ENCODE data around the gene TRAPPC12.
"Not testable (repeated sequence)": the region's sequence is repeated elsewhere in the genome, so short reads cannot be mapped to it uniquely, and the experiment has no call there.

The TRAPPC12 gene

DNA sequence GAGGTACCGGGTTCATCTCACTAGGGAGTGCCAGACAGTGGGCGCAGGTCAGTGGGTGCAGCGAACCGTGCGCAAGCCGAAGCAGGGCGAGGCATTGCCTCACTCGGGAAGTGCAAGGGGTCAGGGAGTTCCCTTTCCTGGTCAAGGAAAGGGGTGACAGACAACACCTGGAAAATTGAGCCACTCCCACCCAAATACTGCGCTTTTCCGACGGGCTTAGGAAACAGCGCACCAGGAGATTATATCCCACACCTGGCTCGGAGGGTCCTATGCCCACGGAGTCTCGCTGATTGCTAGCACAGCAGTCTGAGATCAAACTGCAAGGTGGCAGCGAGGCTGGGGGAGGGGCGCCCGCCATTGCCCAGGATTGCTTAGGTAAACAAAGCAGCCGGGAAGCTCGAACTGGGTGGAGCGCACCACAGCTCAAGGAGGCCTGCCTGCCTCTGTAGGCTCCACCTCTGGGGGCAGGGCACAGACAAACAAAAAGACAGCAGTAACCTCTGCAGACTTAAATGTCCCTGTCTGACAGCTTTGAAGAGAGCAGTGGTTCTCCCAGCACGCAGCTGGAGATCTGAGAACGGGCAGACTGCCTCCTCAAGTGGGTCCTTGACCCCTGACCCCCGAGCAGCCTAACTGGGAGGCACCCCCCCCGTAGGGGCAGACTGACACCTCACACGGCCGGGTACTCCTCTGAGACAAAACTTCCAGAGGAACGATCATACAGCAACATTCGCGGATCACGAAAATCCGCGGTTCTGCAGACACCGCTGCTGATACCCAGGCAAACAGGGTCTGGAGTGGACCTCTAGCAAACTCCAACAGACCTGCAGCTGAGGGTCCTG lies 9.9 kb upstream of the TRAPPC12 start:
- not testable (repeated sequence) for DNase-seq (ENCODE audit: low read depth, low spot score)

DNA sequence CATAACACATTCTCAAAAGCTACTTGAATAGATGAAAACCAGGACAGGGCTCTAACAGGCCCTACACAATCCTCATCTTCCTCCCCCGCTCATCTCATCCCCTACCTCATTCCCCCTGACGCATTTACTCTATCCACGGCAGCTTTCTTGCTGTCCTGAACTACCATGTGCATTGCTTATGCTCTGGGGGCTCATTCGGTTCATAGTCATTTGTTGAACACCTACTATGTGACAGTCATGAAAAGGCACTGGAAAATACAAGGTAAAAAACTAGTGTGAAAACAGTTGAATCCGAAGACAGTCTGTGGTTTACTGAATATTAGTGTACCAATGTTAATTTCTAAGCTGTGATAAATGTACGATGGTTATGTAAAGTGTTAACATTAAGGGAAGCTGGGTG lies 2.7 kb upstream of the TRAPPC12 start:
- no peak for DNase-seq (ENCODE audit: low read depth, low spot score)

DNA sequence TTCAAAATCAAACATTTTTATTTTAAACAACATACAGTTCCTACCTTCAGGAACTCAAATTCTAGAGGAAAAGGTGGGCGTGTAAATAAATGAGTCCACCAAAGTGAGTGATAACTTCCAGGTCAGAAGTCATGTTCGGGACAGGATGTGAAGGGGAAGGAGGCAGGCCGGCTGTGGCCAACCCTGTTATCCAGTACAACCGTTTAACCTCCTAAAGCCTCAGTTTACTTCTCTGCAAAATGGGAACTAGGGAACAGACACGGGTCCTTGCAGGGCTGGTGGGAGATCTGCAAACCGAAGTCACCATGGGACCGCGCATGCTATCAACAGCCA lies 2.2 kb upstream of the TRAPPC12 start:
- DNase-seq (ENCODE audit: low read depth, low spot score), result no peak

DNA sequence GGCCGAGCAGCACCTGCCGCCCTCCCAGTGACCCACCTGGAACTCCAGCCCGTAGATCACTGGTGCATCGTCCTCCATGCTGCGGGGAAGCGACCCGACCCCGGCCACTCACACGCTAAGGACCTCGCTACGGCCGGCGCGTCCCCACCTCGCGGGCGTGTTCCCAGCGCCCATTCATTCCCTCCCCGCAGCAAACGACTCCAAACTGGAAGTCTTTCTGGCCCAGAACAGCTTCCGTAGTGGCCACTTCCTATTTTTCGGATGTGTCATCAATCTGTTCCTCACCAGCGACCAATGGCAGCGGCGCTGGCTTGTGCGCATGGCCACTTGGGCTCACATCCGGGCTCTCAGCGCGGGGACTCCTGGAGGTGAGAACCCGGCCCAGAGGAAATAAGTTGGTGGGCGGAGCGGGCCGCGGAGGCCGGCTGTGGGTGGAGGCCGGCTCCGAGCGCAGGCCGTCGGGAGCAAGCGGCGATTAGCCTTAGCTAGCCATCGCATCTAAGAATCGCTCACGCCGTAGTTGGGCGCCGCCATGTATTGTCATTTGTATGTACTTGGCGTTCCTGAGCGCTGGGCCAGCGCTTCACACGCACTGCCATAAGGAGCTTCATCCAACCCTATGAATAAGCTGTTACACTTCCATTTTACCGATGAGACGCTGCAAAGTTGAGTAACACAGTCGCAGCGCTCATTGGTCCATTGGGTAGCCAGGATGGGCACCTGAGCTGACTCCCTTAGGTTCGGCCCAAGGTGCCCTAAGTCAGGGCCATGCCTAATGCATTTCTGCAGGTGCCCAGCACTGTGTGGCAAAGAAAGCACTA lies 1.7 kb upstream of the TRAPPC12 start, which contains the start of gene EIPR1:
Gene EIPR1 (minus strand): TSS at position 207 of the 821 bp plus-strand sequence. CDS start 129 bp downstream, at position 78.
- DNase-seq (ENCODE audit: low read depth, low spot score), result peak; percentile 95

DNA sequence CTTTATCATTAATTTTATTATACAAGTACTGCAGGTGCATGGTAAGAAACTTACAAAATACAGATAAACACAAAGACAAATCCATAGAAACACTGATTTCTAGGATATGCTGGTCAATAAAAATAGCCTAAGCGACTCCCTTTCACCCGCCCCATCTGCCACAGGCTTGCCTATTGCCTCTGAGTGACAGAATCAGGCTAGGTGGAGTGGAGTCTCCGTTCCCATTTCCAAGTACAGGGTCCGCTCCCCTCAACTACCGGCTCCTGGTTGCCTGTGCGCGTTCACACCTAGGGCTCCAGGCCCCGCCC lies 201 bp upstream of the TRAPPC12 start:
- no peak for DNase-seq (ENCODE audit: low read depth, low spot score)

DNA sequence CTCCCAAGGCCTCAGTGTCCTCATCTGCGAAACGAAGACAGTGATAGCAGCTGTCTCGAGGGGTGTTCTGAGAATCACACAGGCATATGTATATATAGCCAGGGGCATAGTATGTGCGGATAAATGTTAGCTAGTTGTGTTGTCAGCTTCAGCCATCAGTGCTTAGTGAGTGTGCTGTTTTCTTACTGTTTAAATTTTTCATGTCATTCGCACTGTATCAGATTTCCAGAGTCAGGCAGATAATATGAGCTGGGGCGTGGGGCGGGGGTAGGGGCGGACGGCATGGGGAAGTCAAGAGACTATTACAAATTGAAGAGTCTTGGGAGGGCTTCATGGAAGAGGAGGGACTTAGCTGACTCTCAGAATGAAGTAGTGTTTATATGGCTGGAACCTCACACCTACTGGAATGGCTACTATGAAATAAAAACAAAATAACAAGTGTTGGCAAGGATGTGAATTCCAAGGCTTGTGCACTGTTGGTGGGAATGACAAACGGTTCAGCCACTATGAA lies 7.0 kb downstream of the TRAPPC12 start:
- no peak for DNase-seq (ENCODE audit: low read depth, low spot score)

DNA sequence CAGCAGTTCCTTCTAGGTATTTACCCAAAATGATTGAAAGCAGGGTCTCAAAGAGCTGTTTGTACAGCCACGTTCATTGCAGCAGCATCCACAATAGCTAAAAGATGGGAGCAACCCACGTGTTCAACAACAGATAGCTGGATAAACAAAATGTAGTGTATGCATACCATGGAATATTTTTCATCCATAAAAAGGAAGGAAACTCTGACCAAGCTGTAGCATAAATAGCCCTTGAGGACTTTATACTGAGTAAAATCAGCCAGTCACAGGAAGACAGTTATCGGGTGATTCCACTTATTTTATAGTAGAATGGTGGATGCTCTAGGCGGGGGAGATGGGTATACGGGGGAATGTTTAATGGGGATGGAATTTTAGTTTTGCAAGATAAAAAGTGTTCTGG lies 7.5 kb downstream of the TRAPPC12 start:
- no peak for DNase-seq (ENCODE audit: low read depth, low spot score)

DNA sequence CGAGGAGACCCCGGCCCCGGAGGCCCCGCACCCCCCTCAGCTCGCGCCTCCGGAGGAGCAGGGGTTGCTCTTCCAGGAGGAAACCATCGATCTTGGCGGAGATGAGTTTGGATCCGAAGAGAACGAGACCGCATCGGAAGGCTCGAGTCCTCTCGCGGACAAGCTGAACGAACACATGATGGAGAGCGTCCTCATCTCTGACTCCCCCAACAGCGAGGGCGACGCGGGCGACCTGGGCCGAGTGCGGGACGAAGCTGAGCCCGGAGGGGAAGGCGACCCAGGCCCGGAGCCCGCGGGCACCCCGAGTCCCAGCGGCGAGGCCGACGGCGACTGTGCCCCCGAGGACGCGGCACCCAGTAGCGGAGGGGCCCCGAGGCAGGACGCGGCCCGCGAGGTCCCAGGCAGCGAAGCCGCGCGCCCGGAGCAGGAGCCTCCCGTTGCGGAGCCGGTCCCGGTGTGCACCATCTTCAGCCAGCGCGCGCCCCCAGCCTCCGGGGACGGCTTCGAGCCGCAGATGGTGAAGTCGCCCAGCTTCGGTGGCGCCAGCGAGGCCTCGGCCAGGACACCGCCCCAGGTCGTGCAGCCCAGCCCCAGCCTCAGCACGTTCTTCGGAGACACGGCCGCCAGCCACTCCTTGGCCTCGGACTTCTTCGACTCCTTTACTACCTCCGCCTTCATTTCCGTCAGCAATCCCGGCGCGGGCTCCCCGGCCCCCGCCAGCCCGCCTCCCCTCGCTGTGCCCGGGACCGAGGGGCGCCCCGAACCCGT lies 8.3 kb downstream of the TRAPPC12 start:
- no peak for DNase-seq (ENCODE audit: low read depth, low spot score)

DNA sequence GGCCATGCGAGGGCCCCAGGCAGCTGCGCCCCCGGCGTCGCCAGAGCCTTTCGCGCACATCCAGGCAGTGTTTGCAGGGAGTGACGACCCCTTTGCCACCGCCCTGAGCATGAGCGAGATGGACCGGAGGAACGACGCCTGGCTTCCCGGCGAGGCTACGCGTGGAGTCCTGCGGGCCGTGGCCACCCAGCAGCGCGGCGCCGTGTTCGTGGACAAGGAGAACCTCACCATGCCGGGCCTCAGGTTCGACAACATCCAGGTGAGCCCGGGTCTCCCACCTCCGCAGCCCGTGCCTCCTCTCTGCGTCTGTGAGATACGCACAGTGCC lies 8.9 kb downstream of the TRAPPC12 start:
- DNase-seq (ENCODE audit: low read depth, low spot score), result no peak

DNA sequence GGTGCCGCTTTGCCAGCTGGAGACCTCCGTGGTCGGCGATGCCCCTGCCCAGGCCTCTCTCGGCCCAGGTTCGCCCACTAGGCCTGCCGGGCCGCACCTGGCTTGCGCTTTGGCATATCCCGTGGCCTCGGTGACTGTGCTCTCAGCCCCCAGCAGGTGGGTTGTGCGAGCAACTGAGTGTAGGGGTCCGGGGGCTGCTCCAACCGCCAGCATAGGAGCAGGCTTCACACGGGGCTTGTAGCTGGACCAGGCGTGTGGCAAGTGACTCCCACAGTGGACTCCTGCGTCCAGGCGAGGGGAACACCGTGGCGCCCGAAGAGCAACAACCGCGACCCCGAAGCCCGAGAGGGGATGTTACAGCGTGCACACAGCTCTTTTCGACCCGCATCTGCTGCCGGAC lies 9.7 kb downstream of the TRAPPC12 start:
- no peak for DNase-seq (ENCODE audit: low read depth, low spot score)

DNA sequence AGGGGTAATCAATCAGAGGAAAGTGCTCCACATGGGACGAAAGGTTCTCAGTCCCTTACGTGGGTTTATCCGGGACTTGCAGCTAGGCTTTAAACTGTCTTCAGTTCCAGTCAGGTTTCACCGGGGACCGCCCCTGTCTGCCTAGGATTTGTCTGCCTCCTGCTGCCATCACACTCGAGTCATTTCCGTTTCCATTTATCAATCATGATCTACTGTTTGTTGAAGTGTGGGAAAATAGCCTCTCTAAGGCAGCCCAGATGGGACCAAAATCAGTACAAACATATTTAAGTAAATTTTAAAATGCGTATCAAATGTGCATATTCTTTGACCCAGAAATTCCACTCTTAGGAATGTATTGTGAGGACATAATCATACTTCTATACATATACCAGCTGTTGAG lies 10.5 kb downstream of the TRAPPC12 start:
- DNase-seq (ENCODE audit: low read depth, low spot score), result no peak

DNA sequence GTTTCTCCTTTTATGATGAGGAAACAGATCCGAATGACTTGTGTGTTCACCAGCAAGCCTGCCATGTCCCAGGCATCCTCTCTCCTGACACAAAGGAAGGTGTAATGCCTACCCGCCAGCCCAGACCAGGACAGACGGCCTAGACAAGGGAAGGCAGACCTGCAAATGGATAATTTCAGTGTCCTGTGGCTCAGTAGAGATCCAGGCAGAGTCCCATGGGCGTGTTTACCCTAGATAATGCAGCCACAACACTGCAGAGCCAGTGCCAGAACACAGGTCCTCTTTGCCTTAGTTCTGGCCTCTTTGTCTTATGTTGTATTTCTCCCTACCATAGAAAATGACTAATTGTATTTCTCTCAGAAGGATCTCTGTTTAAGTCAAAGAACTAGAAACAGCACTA lies 12.7 kb downstream of the TRAPPC12 start:
- DNase-seq (ENCODE audit: low read depth, low spot score), result no peak

DNA sequence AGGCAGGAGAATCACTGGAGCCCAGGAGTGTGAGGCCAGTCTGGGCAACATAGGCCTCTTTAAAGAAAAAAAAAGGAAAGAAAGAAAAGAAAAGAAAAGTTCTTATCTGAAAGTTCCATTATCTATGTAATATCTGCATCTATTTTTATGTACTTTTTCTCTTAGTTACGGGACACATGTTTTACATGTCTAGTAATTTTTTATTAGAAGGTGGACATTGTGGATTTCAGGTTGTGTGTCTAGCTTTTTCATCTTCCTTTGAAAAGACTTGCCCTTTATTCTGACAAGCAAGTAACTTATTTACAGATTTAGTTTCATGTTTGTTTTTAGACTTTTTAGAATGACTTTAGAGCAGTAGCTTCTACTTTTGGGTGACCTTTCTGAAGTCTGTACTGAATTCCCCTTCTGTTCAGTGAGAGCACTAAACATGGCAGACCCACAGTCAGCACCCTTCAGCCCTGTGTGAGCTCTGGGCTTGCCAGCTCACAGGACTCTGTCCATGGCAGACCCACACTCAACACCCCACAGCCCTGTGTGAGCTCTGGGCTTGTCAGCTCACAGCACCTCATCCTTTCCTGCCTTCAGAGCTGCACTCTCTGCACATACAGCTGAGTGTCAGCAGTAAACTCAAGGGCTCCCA lies 17.5 kb downstream of the TRAPPC12 start:
- no peak for DNase-seq (ENCODE audit: low read depth, low spot score)

DNA sequence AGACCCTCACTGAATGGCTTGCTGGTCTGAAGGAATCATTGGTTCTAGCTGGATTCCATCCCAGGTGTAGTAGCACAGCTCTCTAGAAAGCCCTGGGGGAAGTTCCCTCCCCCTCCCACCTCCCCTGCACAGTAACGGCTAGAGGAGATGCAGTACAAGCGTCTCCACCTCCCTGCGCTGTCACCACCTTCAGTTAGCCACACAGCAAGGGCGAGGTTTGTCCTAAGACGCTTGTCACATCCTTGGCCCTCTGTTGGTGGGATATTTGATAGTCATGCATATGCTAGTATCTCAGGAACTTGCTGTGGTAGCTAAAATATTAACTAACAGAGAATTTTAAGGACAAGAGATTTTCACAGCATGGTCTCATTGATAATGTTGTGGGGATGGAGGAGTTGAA lies 19.4 kb downstream of the TRAPPC12 start:
- no peak for DNase-seq (ENCODE audit: low read depth, low spot score)

DNA sequence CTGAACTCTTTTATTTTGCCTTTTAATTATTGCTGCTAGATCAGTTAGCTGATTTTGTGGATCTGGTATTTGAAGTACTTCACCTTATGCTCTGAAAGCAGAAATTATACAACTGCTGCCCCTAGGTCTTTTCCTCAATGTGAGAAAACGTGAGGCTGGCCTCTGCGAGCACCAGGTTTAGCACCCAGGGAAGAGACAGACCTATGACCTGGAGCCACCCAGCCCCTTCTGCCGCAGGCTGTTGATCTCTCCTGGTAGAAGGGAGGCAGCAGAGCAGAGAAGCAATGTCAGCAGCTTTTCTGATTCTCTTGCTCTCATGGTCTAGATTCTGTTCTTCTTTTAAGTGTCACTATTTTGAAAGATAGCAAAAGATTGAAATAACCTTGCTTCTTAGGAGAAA lies 19.9 kb downstream of the TRAPPC12 start:
- DNase-seq (ENCODE audit: low read depth, low spot score), result no peak

DNA sequence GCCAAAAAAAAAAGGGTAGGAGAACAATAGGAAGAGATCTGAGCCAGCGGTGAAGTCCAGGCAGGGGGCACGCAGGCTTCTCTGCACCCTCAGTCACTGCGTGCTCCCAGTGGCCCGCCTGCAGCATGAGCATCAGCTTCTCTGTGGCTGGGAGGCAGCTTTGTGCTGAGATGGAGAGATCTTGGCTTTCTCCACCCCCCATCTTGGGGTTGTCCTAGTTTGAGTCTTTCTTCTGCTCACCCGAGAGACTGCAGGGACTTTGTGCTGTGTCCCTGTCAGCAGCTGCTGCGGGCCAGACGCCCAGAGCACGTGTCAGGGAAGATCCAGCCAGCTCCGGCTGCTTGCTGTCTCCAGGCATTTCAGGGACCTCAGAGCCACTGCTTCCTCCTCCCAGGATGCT lies 20.3 kb downstream of the TRAPPC12 start:
- no peak for DNase-seq (ENCODE audit: low read depth, low spot score)

DNA sequence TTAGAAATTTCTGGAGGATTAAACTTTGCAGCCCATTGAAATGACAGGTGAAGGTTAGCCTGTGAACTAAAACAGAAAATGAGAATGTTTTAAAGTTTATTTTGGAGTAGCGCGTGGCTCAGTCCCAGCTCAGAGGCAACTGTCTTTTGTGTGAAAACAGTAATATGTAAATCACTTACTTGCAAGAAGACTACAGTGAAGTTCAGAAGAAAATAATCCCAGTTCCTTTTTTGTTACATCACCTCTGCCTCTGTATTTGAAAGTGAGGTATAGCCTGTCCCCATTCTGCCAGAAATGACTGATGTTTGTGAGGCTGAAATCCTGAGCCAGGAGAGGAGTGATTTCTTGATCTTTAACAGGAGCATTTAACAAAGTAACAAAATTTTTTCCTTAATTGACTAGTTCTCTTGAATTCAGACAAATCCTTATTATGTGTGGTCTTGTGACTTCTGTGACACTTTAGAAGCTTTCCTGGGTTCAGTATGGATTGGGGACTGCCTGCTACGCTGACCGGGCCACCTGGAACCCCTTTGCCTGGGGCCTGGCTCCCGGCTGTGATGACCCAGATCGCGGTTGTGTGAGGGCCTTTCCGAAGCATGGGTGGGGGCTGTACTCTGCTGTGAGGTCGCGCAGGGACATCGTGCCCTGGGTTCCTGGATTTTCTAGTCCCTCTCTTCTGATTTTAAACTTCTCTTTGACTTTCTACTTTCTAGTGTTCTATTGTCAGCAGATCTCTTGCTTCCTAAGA lies 24.3 kb downstream of the TRAPPC12 start:
- DNase-seq (ENCODE audit: low read depth, low spot score), result no peak

DNA sequence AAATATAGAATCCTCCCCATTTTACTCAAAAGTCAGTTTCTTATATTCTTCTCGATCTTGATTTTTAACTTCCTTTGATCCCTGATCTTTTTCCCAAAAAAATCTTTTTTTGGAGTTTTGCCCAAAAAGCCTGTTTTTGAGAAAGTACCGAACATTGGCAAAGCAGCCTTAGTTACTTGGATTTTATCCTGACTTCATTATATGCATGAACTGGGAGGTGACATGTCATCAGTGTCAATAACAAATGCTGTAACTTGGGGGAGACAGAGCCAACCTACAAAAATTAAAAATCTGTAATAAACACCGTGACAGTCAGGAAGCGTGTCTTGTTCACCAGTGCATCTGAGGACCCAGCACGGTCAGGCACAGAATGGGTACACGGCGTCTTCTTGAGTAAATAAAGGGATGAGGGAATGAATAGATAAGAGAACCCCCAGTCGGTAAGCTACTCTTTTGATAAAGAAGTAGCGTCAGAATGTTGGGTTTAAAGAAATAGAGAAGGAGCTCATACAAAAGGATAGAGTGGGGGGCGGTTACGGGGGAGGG lies 24.9 kb downstream of the TRAPPC12 start:
- no peak for DNase-seq (ENCODE audit: low read depth, low spot score)

DNA sequence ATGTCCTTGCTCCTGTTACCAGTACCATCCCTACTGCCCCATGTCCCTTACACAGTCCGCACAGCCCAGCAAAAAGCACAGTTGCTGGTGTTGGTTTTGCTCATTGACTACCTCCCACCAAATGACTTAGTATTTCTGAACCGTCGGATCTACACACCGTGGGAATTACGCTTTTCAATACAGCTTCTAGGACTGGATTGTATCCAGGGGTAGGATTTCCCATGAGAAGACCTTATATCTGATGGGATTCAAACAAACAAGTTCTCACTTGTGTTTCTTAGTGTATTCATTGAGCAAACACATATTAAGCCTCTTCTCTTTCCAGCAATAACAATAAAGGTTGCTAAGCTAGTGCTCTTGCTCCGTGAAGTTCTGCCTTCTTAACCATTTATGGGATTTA lies 25.8 kb downstream of the TRAPPC12 start:
- no peak for DNase-seq (ENCODE audit: low read depth, low spot score)

DNA sequence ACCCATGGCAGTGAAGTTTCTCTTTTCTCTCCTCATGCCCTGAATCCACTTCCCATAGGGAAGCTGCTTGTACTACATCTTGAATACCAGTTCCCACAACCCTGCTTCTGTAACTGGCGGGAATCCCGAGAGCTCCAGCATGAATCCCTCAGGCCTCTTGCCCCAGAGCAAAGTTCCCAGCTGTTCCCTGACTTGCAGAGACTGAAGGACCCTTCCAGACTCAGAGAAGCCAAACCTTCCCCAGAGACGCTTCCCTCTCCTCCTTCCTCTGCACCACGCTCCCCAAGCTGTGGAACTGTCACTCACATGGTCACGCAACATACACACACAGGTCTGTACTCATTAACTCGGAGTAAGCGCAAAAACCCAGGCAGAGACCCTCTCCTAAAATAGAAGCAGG lies 26.4 kb downstream of the TRAPPC12 start:
- no peak for DNase-seq (ENCODE audit: low read depth, low spot score)

DNA sequence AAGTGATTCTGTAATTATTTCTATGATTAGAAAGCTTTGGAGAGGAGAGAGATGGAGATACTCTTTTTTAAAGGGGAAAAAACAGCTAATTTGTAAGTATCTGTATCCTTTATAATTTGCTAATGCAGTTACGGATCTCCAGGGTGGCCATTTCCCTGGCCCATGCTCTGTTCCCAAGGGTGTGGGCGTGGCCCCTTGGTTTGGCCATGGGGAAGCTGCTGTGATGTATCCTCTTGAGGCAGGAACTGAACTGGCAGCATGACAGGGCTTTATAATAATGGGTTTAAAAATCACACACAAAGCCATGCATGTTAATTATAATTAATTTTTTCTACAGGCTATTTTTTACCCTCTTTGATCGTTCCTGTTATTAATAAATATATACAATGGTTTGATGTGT lies 27.0 kb downstream of the TRAPPC12 start:
- DNase-seq (ENCODE audit: low read depth, low spot score), result no peak

All from iPS DF 19.7 (cell line).